Measurements from ENCODE around the gene KHDRBS1.

Gene KHDRBS1

GRCh38 chr1:31978843-31979400 is 34.7 kb upstream of the KHDRBS1 start:
- Histone ChIP-seq H3K27ac (no peak overlapping the region), H3K4me1 (ENCODE audit: low read depth, poor library complexity, severe bottlenecking) (peaks cover 28% of the 10 kb centered on the region), H3K79me2 (ENCODE audit: insufficient read depth, low read depth) (no peaks in the 10 kb centered on the region), H3K27me3 (ENCODE audit: insufficient read depth, low read depth) (no peaks in the 10 kb centered on the region), H3K4me3 (IDR thresholded peaks at IDR 0.05; ENCODE audit: insufficient read depth, low read depth, low read length) (no peak overlapping the region), H3K9ac (no peak overlapping the region), H4K20me1 (ENCODE audit: insufficient read depth) (no peaks in the 10 kb centered on the region), H3K36me3 (ENCODE audit: insufficient read depth) (no peaks in the 10 kb centered on the region), H2AFZ (ENCODE audit: low read depth) (no peak overlapping the region), H3K4me2 (no peak overlapping the region)
- no peak for TF ChIP-seq CTCF (conservative IDR thresholded peaks at IDR 0.05; ENCODE audit: low read depth, low read length)

- Histone ChIP-seq H3K4me2 (peak overlapping the region; percentile 46; the same call in 1 of the 2 replicates), H3K9ac (no peak overlapping the region), H3K27ac (no peak overlapping the region; the same call in 1 of the 2 replicates), H3K27me3 (ENCODE audit: insufficient read depth, low read depth) (no peaks in the 10 kb centered on the region), H3K4me1 (ENCODE audit: low read depth, poor library complexity, severe bottlenecking) (peaks cover 48% of the 10 kb centered on the region), H2AFZ (ENCODE audit: low read depth) (peak overlapping the region; percentile 19; the same call in 1 of the 2 replicates), H3K36me3 (ENCODE audit: insufficient read depth) (no peaks in the 10 kb centered on the region), H3K4me3 (IDR thresholded peaks at IDR 0.05; ENCODE audit: insufficient read depth, low read depth, low read length) (no peak overlapping the region), H4K20me1 (ENCODE audit: insufficient read depth) (no peaks in the 10 kb centered on the region), H3K79me2 (ENCODE audit: insufficient read depth, low read depth) (no peaks in the 10 kb centered on the region)
- no peak for TF ChIP-seq CTCF (conservative IDR thresholded peaks at IDR 0.05; ENCODE audit: low read depth, low read length)
These were observed 32.7 kb upstream of the KHDRBS1 start for GRCh38 chr1:31980835-31981455.

- Histone ChIP-seq H3K9ac (no peak overlapping the region), H3K36me3 (ENCODE audit: insufficient read depth) (no peaks in the 10 kb centered on the region), H4K20me1 (ENCODE audit: insufficient read depth) (no peaks in the 10 kb centered on the region), H3K4me2 (peak overlapping the region; percentile 46; the same call in 1 of the 2 replicates), H3K27ac (no peak overlapping the region; the same call in 1 of the 2 replicates), H2AFZ (ENCODE audit: low read depth) (no peak overlapping the region), H3K4me1 (ENCODE audit: low read depth, poor library complexity, severe bottlenecking) (peaks cover 49% of the 10 kb centered on the region), H3K79me2 (ENCODE audit: insufficient read depth, low read depth) (no peaks in the 10 kb centered on the region), H3K4me3 (IDR thresholded peaks at IDR 0.05; ENCODE audit: insufficient read depth, low read depth, low read length) (no peak overlapping the region), H3K27me3 (ENCODE audit: insufficient read depth, low read depth) (no peaks in the 10 kb centered on the region)
- no peak for TF ChIP-seq CTCF (conservative IDR thresholded peaks at IDR 0.05; ENCODE audit: low read depth, low read length)
These were observed 32.2 kb upstream of the KHDRBS1 start for GRCh38 chr1:31981456-31981839.

GRCh38 chr1:31981972-31982371 is 31.7 kb upstream of the KHDRBS1 start:
- peak overlapping the region; percentile 25; the same call in 1 of the 2 replicates for H3K4me2 ChIP-seq

More at GRCh38 chr1:31981972-31982371, 31.7 kb upstream of the KHDRBS1 start:
- no peaks in the 10 kb centered on the region for H3K36me3 ChIP-seq (ENCODE audit: insufficient read depth)
- TF ChIP-seq CTCF (conservative IDR thresholded peaks at IDR 0.05; ENCODE audit: low read depth, low read length): no peak
- no peaks in the 10 kb centered on the region for H3K79me2 ChIP-seq (ENCODE audit: insufficient read depth, low read depth)
- H4K20me1 ChIP-seq (ENCODE audit: insufficient read depth): no peaks in the 10 kb centered on the region
- H2AFZ ChIP-seq (ENCODE audit: low read depth): no peak overlapping the region
- H3K27ac ChIP-seq: no peak overlapping the region
- H3K9ac ChIP-seq: no peak overlapping the region
- peaks cover 49% of the 10 kb centered on the region for H3K4me1 ChIP-seq (ENCODE audit: low read depth, poor library complexity, severe bottlenecking)
- no peaks in the 10 kb centered on the region for H3K27me3 ChIP-seq (ENCODE audit: insufficient read depth, low read depth)
- no peak overlapping the region for H3K4me3 ChIP-seq (IDR thresholded peaks at IDR 0.05; ENCODE audit: insufficient read depth, low read depth, low read length)
